ENCODE results near the gene IVD. TPM values are rescaled to one million over a fixed set of nuclear protein-coding genes. Genes with fewer than 3 reads are reported as not detected.

IVD gene
- 10.6 and 19.5 TPM in 2 replicates for total RNA-seq (2014; rRNA removed; shearing (Covaris generic))

- DNase-seq (ENCODE audit: low read depth) = peak; percentile 93
Observed at GRCh38 chr15:40405501-40406381, at the start of gene IVD. Gene IVD, plus strand, starts transcription at chr15:40405795. Its CDS starts 33 bp downstream, at chr15:40405828.

GRCh38 chr15:40355976-40356585, 49.5 kb upstream of the IVD start:
- DNase-seq (ENCODE audit: low read depth) = peak; percentile 55

DNA sequence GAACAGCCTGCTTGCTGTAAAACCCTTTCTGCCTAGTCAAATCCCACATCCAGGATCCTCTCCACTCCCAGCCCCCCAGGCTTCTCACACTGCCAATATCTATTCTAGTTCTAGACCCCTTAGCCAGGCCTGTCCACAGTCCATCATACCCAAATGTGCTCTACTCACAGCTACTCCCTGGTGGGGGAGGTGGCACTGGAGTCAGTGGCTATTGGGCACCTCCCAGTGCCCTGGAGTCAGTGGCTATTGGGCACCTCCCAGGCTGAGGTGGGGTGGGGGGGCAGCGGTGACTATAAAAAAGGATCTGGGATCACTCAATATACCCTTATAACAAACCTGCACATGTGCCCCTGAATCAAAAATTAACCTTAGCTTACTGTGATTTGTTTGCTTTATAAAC, 48.3 kb upstream of the IVD start:
- DNase-seq (ENCODE audit: low read depth) = no peak

- peak; percentile 69 for DNase-seq (ENCODE audit: low read depth)
Observed at GRCh38 chr15:40357723-40358470, 47.7 kb upstream of the IVD start, which contains the start of gene DISP2. Gene DISP2, plus strand, starts transcription at chr15:40358219. Its CDS starts 103 bp downstream, at chr15:40358322.

DNA sequence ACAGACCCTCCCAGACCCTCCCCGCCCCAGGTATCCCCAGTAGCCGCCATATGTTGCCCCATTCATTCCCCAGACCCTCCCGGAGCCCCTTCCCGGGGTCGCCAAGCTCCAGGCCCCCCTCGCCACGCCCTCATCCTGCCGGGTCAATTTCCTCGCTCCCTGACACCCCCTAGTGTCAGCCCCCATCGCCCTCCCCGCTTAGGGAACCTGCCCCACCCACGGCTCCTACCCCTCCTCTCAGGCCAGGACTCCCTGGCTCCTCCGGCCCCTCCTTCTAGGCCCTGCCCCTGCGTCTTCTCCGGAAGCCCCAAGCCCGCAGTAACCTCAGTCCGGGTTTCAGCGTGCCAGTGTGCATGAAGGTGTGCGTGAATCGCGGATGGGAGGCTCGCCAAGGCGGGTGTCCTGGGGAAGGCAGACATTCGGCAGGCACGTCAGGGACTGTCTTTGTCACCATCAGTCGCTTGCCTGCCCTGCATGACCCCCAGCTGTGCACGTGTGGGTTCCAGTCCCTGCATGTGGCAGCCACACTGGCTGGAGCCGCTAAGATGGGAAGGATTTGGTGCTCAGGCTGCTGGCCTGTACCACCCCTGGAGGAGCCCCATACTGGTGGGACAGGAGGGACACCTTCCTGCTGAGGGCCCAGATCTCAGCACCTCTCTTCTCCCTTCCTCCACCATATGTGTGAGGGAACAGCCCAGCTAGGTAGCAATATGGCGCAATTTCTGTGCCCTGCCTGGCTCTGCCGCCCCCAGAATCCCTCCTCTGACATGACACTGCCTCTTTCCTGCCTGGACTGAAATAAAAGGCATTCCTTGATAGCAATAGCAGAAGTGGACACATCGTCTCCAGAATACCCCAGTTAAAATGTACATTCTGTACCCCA, 46.9 kb upstream of the IVD start:
- no peak for DNase-seq (ENCODE audit: low read depth)

DNA sequence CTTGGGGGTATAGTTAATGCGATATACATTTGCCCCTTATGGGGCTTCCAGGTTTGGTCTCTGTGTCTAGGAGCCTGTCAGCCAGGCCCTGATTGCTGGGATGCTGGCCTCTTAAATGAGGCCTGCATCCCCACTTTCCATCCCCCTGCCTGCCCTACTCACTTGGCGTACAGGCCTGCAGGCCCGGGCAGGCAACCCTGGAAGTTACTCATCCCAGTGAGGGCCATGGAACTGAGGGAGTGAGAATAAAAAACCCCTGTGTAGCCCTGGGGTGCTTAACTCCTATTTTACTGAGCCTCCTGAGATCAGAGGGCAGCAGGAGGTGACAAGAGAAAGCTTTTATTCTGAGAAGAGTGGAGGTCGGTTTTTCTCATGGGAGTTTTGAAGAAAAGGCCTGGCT, 45.6 kb upstream of the IVD start:
- no peak for DNase-seq (ENCODE audit: low read depth)

GRCh38 chr15:40361640-40362039, 44.0 kb upstream of the IVD start:
- no peak for DNase-seq (ENCODE audit: low read depth)

DNA sequence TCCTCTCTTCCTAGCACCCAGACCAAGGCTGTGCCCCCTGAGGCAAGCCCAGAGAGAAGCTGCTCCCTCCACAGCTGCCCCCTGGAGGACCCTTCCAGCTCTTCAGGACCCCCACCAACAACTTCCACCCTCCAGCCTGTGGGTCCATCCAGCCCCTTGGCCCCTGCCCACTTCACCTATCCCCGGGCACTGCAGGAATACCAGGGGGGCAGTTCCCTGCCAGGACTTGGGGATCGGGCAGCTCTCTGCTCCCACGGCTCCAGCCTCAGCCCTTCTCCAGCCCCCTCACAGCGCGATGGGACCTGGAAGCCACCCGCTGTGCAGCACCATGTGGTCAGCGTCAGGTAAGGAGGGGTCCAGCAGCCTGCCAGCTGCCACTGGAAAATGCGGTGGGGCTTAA, 42.0 kb upstream of the IVD start:
- DNase-seq (ENCODE audit: low read depth) = no peak

- no peak for DNase-seq (ENCODE audit: low read depth)
Observed at GRCh38 chr15:40364251-40364650, 41.3 kb upstream of the IVD start.

DNA sequence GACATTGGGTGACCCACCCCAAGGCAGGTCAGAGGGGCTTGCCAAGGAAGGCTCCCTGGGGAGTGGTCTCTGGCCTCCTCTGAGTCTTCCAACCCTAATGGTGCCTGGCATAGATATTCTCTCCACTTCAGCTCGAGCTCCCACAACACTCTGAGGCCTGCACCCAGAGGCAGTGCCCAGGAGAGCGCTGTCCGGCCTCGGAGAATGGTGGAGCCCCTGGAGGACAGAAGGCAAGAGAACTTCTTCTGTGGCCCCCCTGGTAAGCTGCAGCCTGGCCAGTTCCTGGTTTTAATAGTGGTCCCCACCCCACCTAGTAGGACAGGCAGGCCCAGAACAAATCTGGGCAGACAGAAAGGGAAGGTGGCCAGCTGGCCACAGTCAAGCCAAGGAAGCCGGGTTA, 40.6 kb upstream of the IVD start:
- no peak for DNase-seq (ENCODE audit: low read depth)

DNA sequence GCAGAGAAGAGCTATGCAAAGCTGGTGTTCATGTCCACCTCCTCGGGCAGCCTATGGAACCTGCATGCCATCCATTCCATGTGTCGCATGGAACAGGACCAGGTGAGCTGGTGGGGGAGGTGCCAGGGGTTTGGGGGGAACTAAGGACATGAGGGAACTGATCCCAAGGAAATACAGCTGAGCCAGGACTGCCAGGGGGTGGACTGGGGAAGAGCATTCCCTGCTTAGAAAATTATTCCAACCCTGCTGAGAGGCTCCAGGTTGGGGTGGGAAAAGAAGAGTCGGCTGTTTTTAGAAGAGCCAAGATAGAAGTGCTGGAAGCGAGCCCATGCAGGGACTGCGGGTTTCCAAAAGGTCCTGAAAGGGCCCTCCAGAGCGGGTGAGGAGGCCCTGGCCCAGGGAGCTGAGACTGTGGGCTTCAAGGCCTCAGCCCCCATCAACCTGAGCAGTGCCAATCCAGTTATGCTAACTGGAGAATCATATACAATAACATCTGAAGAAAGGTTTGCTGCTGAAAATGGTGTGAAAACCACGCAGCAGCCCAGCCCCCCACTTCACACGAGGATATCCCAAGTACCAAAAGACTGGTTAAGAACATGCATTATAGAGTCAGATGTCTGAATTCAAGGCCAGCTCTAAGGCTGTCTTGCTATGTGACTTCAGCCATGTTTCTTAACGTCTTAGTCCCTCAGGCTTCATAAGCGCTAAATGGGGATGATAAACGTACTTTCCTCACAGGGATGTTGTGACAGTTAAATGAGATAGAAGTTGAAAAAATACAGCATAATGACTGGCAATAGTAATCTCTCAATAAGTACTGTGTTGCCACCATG, 39.8 kb upstream of the IVD start:
- no peak for DNase-seq (ENCODE audit: low read depth)

DNA sequence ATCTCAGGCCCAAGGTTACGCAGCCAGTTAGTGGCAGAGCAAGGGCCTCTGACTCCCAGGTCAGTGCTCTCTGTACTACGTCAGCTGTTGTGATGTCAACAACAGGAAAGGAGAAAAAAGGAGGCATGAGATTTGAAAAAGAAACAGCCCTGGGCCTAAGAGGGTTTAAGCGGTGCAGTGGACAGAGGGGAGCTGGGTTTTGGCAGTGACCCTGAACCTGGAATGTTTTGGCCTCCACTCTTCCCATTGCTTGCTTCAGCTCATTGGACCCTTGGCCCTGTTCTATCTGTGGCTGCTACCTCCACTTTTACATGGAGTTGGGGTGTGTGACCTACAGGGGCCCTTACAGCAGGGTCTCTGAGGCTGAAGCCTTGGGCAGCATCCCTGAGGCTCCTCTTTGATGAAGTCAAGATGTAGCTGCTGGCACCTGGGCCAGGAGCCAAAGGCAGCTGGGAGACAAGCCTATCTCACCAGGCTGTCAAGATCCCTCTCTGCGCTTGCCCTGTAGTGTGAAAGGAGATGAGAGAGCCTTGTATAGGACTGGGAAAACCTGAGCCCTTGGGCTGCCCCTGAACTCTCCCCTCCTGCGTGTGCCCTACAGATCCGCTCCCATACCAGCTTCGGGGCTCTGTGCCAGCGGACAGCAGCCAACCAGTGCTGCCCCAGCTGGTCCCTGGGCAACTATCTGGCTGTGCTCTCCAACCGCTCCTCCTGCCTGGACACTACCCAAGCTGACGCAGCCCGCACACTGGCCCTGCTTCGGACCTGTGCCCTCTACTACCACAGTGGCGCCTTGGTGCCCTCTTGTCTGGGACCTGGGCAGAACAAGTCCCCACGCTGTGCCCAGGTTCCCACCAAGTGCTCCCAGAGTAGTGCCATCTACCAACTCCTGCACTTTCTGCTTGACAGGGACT, 38.9 kb upstream of the IVD start:
- no peak for DNase-seq (ENCODE audit: low read depth)

DNA sequence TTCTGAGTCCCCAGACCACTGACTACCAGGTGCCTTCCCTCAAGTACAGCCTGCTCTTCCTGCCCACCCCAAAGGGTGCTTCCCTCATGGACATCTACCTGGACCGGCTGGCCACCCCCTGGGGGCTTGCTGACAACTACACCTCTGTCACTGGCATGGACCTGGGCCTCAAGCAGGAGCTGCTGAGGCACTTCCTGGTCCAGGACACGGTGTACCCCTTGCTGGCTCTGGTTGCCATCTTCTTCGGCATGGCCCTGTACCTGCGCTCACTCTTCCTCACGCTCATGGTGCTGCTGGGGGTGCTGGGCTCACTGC, 38.3 kb upstream of the IVD start:
- no peak for DNase-seq (ENCODE audit: low read depth)

DNA sequence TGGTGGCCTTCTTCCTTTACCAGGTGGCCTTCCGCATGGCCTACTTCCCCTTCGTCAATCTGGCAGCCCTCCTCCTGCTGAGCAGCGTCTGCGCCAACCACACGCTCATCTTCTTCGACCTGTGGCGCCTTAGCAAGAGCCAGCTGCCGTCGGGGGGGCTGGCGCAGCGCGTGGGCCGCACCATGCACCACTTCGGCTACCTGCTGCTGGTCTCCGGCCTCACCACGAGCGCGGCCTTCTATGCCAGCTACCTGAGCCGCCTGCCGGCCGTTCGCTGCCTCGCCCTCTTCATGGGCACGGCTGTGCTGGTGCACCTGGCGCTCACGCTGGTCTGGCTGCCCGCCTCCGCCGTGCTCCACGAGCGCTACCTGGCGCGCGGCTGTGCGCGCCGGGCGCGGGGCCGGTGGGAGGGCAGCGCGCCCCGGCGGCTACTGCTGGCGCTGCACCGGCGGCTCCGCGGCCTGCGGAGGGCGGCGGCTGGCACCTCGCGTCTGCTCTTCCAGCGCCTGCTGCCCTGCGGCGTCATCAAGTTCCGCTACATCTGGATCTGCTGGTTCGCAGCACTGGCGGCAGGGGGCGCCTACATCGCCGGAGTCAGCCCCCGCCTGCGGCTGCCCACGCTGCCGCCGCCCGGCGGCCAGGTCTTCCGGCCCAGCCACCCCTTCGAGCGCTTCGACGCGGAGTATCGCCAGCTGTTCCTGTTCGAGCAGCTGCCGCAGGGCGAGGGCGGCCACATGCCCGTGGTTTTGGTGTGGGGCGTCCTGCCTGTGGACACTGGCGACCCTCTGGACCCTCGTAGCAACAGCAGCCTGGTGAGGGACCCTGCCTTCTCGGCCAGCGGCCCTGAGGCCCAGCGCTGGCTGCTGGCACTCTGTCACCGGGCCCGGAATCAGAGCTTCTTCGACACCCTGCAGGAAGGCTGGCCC, 37.6 kb upstream of the IVD start:
- DNase-seq (ENCODE audit: low read depth) = peak; percentile 81

DNA sequence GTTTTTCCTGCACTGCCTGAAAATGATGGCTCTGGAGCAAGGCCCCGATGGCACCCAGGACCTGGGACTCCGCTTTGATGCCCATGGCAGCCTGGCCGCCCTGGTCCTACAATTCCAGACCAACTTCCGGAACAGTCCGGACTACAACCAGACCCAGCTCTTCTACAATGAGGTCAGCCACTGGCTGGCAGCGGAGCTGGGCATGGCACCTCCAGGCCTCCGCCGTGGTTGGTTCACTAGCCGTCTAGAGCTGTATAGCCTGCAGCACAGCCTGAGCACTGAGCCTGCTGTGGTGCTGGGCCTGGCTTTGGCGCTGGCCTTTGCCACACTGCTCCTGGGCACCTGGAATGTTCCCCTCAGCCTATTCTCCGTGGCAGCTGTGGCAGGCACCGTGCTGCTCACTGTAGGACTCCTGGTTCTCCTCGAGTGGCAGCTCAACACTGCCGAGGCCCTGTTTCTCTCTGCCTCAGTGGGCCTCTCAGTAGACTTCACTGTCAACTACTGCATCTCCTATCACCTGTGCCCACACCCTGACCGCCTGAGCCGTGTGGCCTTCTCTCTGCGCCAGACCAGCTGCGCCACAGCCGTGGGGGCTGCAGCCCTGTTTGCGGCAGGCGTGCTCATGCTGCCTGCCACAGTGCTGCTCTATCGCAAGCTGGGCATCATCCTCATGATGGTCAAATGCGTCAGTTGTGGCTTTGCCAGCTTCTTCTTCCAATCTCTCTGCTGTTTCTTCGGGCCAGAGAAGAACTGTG, 36.7 kb upstream of the IVD start:
- DNase-seq (ENCODE audit: low read depth) = no peak

GRCh38 chr15:40369474-40369869, 36.1 kb upstream of the IVD start:
- DNase-seq (ENCODE audit: low read depth) = no peak

- DNase-seq (ENCODE audit: low read depth) = no peak
Observed at GRCh38 chr15:40369971-40370370, 35.6 kb upstream of the IVD start.

GRCh38 chr15:40372981-40373380, 32.6 kb upstream of the IVD start:
- no peak for DNase-seq (ENCODE audit: low read depth)
